ENCODE data around the gene AGAP1.

AGAP1 gene

GRCh38 chr2:236015171-236015570 is 521.3 kb downstream of the AGAP1 start:
- in situ Hi-C loops (cut with MboI; ENCODE audit: low pct_unique_long_range_greater_than_20kb, low sequenced_read_pairs) = no loop called here
- DNase-seq = no peak

- in situ Hi-C loops (cut with MboI; ENCODE audit: low pct_unique_long_range_greater_than_20kb, low sequenced_read_pairs) = no loop called here
- DNase-seq = no peak
Measured at GRCh38 chr2:236016496-236016895, 522.7 kb downstream of the AGAP1 start.

- no peak for DNase-seq
- in situ Hi-C loops (cut with MboI; ENCODE audit: low pct_unique_long_range_greater_than_20kb, low sequenced_read_pairs) = no loop called here
Measured at GRCh38 chr2:236017446-236017845, 523.6 kb downstream of the AGAP1 start.

- no peak for DNase-seq
- in situ Hi-C loops (cut with MboI; ENCODE audit: low pct_unique_long_range_greater_than_20kb, low sequenced_read_pairs) = no loop called here
Measured at GRCh38 chr2:236019434-236019833, 525.6 kb downstream of the AGAP1 start.

GRCh38 chr2:236021499-236022057 is 527.7 kb downstream of the AGAP1 start:
- in situ Hi-C loops (cut with MboI; ENCODE audit: low pct_unique_long_range_greater_than_20kb, low sequenced_read_pairs) = no loop called here
- no peak for DNase-seq

GRCh38 chr2:236022128-236022527 is 528.3 kb downstream of the AGAP1 start:
- in situ Hi-C loops (cut with MboI; ENCODE audit: low pct_unique_long_range_greater_than_20kb, low sequenced_read_pairs) = no loop called here
- DNase-seq = no peak

- no peak for DNase-seq
- in situ Hi-C loops (cut with MboI; ENCODE audit: low pct_unique_long_range_greater_than_20kb, low sequenced_read_pairs) = no loop called here
Measured at GRCh38 chr2:236025892-236026291, 532.0 kb downstream of the AGAP1 start.

- in situ Hi-C loops (cut with MboI; ENCODE audit: low pct_unique_long_range_greater_than_20kb, low sequenced_read_pairs) = no loop called here
- DNase-seq = no peak
Measured at GRCh38 chr2:236026841-236027240, 533.0 kb downstream of the AGAP1 start.

GRCh38 chr2:236028066-236028465 is 534.2 kb downstream of the AGAP1 start:
- DNase-seq = no peak
- in situ Hi-C loops (cut with MboI; ENCODE audit: low pct_unique_long_range_greater_than_20kb, low sequenced_read_pairs) = no loop called here

- no peak for DNase-seq
- in situ Hi-C loops (cut with MboI; ENCODE audit: low pct_unique_long_range_greater_than_20kb, low sequenced_read_pairs) = no loop called here
Measured at GRCh38 chr2:236033462-236033861, 539.6 kb downstream of the AGAP1 start.

- no peak for DNase-seq
- in situ Hi-C loops (cut with MboI; ENCODE audit: low pct_unique_long_range_greater_than_20kb, low sequenced_read_pairs) = no loop called here
Measured at GRCh38 chr2:236034974-236035373, 541.1 kb downstream of the AGAP1 start.

GRCh38 chr2:236036045-236036444 is 542.2 kb downstream of the AGAP1 start:
- in situ Hi-C loops (cut with MboI; ENCODE audit: low pct_unique_long_range_greater_than_20kb, low sequenced_read_pairs) = no loop called here

GRCh38 chr2:236038096-236038495 is 544.3 kb downstream of the AGAP1 start:
- in situ Hi-C loops (cut with MboI; ENCODE audit: low pct_unique_long_range_greater_than_20kb, low sequenced_read_pairs) = no loop called here
- DNase-seq = no peak

More at GRCh38 chr2:236036045-236036444, 542.2 kb downstream of the AGAP1 start:
- DNase-seq = no peak

GRCh38 chr2:236040600-236041328 is 546.9 kb downstream of the AGAP1 start:
- in situ Hi-C loops (cut with MboI; ENCODE audit: low pct_unique_long_range_greater_than_20kb, low sequenced_read_pairs) = no loop called here
- DNase-seq = no peak

- in situ Hi-C loops (cut with MboI; ENCODE audit: low pct_unique_long_range_greater_than_20kb, low sequenced_read_pairs) = no loop called here
- DNase-seq = no peak
Measured at GRCh38 chr2:236041616-236042015, 547.8 kb downstream of the AGAP1 start.

GRCh38 chr2:236042087-236042486 is 548.2 kb downstream of the AGAP1 start:
- in situ Hi-C loops (cut with MboI; ENCODE audit: low pct_unique_long_range_greater_than_20kb, low sequenced_read_pairs) = no loop called here

GRCh38 chr2:236044191-236044590 is 550.3 kb downstream of the AGAP1 start:
- in situ Hi-C loops (cut with MboI; ENCODE audit: low pct_unique_long_range_greater_than_20kb, low sequenced_read_pairs) = no loop called here
- no peak for DNase-seq

More at GRCh38 chr2:236042087-236042486, 548.2 kb downstream of the AGAP1 start:
- no peak for DNase-seq

GRCh38 chr2:236045251-236046235 is 551.7 kb downstream of the AGAP1 start:
- in situ Hi-C loops (cut with MboI; ENCODE audit: low pct_unique_long_range_greater_than_20kb, low sequenced_read_pairs) = no loop called here
- no peak for DNase-seq

GRCh38 chr2:236046715-236047114 is 552.9 kb downstream of the AGAP1 start:
- no peak for DNase-seq
- in situ Hi-C loops (cut with MboI; ENCODE audit: low pct_unique_long_range_greater_than_20kb, low sequenced_read_pairs) = no loop called here

GRCh38 chr2:236047176-236047575 is 553.3 kb downstream of the AGAP1 start:
- DNase-seq = no peak
- in situ Hi-C loops (cut with MboI; ENCODE audit: low pct_unique_long_range_greater_than_20kb, low sequenced_read_pairs) = no loop called here

Data from KBM-7 (cell line).